SK-N-SH (cell line): ENCODE measurements around the gene DNAJC1. TPM values are rescaled to one million over a fixed set of nuclear protein-coding genes. Genes with fewer than 3 reads are reported as not detected.

ENCODE experiments used
- CTCF ChIA-PET: fragments of 300-600, 350-600 bp; formaldehyde crosslinking; extraction: SDS; loops from one replicate; lab custom pipeline; 2021; lab: Yijun Ruan, JAX
- POLR2A ChIA-PET: fragments of 350-600 bp; sonication (Branson Sonifier 250); formaldehyde crosslinking; extraction: SDS; loops from one replicate; lab custom pipeline; 2020; ENCODE audit warnings: antibody characterized with exemption, inconsistent platforms; lab: Yijun Ruan, JAX
- DNase-seq: peaks from one replicate; pipeline ENCODE4 v3.0.0; 2012
- H2AFZ ChIP-seq: fragments of 200-600 bp; sonication (generic); 2 replicates; pipeline ENCODE4 v1.8.1; 2016; ENCODE audit warnings: antibody characterized with exemption, mild to moderate bottlenecking, low read depth
- H3F3A ChIP-seq: fragments of 200-600 bp; sonication (generic); replicated peaks from 2 replicates; pipeline ENCODE3; 2016; ENCODE audit warnings: antibody characterized with exemption, mild to moderate bottlenecking; ENCODE audit not compliant: insufficient read depth
- H3K27ac ChIP-seq, 2 experiments: fragments of 200-500 bp in 1 of 2; fragments of 200-600 bp in 1 of 2; sonication (Bioruptor generic) in 1 of 2; sonication (generic), shearing (Covaris generic) in 1 of 2; 2 replicates each; pipeline versions ENCODE4 v1.5.1 to v1.6.1; 2014 to 2016; ENCODE audit warnings: low read depth in 2 of 2, inconsistent platforms in 1 of 2, low read length in 1 of 2, mild to moderate bottlenecking in 1 of 2, mixed read lengths in 1 of 2
- H3K27me3 ChIP-seq: fragments of 200-600 bp; sonication (generic), shearing (Covaris generic); 2 replicates; pipeline ENCODE4 v1.6.1; 2016; ENCODE audit warnings: mixed run types; ENCODE audit not compliant: insufficient read depth
- H3K36me3 ChIP-seq, 2 experiments: fragments of 200-500 bp in 1 of 2; fragments of 200-600 bp in 1 of 2; sonication (Bioruptor generic) in 1 of 2; sonication (generic) in 1 of 2; replicated peaks in 1 of 2; 2 replicates each; pipeline versions ENCODE3 to v1.5.1; 2014 to 2016; ENCODE audit warnings: low read length in 1 of 2, mild to moderate bottlenecking in 1 of 2; ENCODE audit not compliant: insufficient read depth in 2 of 2, control insufficient read depth in 1 of 2
- H3K4me1 ChIP-seq, 2 experiments: fragments of 200-500 bp in 1 of 2; fragments of 200-600 bp in 1 of 2; sonication (Bioruptor generic) in 1 of 2; sonication (generic), shearing (Covaris generic) in 1 of 2; 2 replicates each; pipeline versions ENCODE4 v1.5.1 to v1.6.1; 2014 to 2016; ENCODE audit warnings: low read depth in 1 of 2, low read length in 1 of 2, mixed run types in 1 of 2; ENCODE audit not compliant: insufficient read depth in 2 of 2, control insufficient read depth in 1 of 2
- H3K4me2 ChIP-seq: fragments of 200-600 bp; sonication (generic), shearing (Covaris generic); 2 replicates; pipeline ENCODE4 v1.6.1; 2017; ENCODE audit warnings: mixed run types
- H3K4me3 ChIP-seq, 2 experiments: fragments of 200-500 bp in 1 of 2; fragments of 200-600 bp in 1 of 2; sonication (Bioruptor generic) in 1 of 2; sonication (generic), shearing (Covaris generic) in 1 of 2; 2 replicates each; pipeline versions ENCODE4 v1.5.1 to v1.8.1; 2014 to 2016; ENCODE audit warnings: low read depth in 2 of 2, inconsistent platforms in 1 of 2, low read length in 1 of 2, mild to moderate bottlenecking in 1 of 2, mixed read lengths in 1 of 2, moderate library complexity in 1 of 2
- H3K79me2 ChIP-seq: fragments of 200-600 bp; sonication (generic); 2 replicates; pipeline ENCODE4 v1.8.1; 2017; ENCODE audit warnings: mild to moderate bottlenecking; ENCODE audit not compliant: insufficient read depth
- H3K9ac ChIP-seq: fragments of 200-600 bp; sonication (generic); 2 replicates; pipeline ENCODE4 v1.6.1; 2017; ENCODE audit warnings: mixed run types
- H3K9me2 ChIP-seq: fragments of 200-600 bp; sonication (generic); 2 replicates; pipeline ENCODE4 v1.6.1; 2017; ENCODE audit warnings: mixed run types
- H3K9me3 ChIP-seq: fragments of 200-600 bp; sonication (generic); 2 replicates; pipeline ENCODE4 v1.6.1; 2017; ENCODE audit warnings: mixed run types, mild to moderate bottlenecking, moderate library complexity
- H4K20me1 ChIP-seq: fragments of 200-600 bp; sonication (generic); 2 replicates; pipeline ENCODE4 v1.6.1; 2017; ENCODE audit warnings: mild to moderate bottlenecking, mixed run types; ENCODE audit not compliant: insufficient read depth
- CTCF ChIP-seq: fragments of 200-600 bp; sonication (generic); IDR thresholded peaks from 2 replicates; pipeline ENCODE4 v1.6.1; 2017; ENCODE audit warnings: antibody characterized with exemption, mild to moderate bottlenecking, moderate library complexity
- ELF1 ChIP-seq: IDR thresholded peaks from 2 replicates; pipeline ENCODE4 v1.4.0; 2012
- FOXM1 ChIP-seq: IDR thresholded peaks from 2 replicates; pipeline ENCODE4 v1.4.0; 2012; ENCODE audit warnings: low read depth, mild to moderate bottlenecking
- MEF2A ChIP-seq: IDR thresholded peaks from 2 replicates; pipeline ENCODE4 v1.4.0; 2012; ENCODE audit warnings: low read depth, borderline replicate concordance
- NRF1 ChIP-seq: IDR thresholded peaks from 2 replicates; pipeline ENCODE4 v1.6.1; 2012; ENCODE audit warnings: low read depth, mild to moderate bottlenecking, low read length
- RCOR1 ChIP-seq: fragments of 150-350 bp; IDR thresholded peaks from 2 replicates; pipeline ENCODE4 v1.6.1; 2017; ENCODE audit warnings: antibody characterized with exemption, low read length
- RXRA ChIP-seq: IDR thresholded peaks from 2 replicates; pipeline ENCODE4 v1.4.0; 2012; ENCODE audit warnings: low read depth, mild to moderate bottlenecking, borderline replicate concordance
- WGBS: methylation state at CpG from one replicate; pipeline ENCODE4 v1.1.6; 2017; ENCODE audit warnings: low lambda C conversion rate; 5-methylcytosine and 5-hydroxymethylcytosine counted together
- polyA plus RNA-seq, 3 experiments: library from polyadenylated mRNA; depleted of rRNA; stranded (reverse); fragments of >200 nt; gene quantifications; 2 replicates each; pipeline ENCODE4 v1.2.3, GENCODE V29; 2012
- TF ChIP-seq, protein P1 (sequence below): IDR thresholded peaks from 2 replicates; pipeline ENCODE4; 2012

DNAJC1 gene
- polyA plus RNA-seq, 1 of the 3 experiments (the other 2 are of a cell fraction) = 9.3 TPM

GRCh38 chr10:21969326-21970287 lies 33.9 kb downstream of the DNAJC1 start:
- H3K9me3 ChIP-seq = 0 out of 2 replicates have a peak, but pooled peaks cover 2% of the 10 kb centered on the region
- TF ChIP-seq FOXM1 = no peak
- no peak for TF ChIP-seq MEF2A
- TF ChIP-seq CTCF = no peak
- TF ChIP-seq ELF1 = no peak
- TF ChIP-seq NRF1 = no peak
- TF ChIP-seq, protein P1, sequence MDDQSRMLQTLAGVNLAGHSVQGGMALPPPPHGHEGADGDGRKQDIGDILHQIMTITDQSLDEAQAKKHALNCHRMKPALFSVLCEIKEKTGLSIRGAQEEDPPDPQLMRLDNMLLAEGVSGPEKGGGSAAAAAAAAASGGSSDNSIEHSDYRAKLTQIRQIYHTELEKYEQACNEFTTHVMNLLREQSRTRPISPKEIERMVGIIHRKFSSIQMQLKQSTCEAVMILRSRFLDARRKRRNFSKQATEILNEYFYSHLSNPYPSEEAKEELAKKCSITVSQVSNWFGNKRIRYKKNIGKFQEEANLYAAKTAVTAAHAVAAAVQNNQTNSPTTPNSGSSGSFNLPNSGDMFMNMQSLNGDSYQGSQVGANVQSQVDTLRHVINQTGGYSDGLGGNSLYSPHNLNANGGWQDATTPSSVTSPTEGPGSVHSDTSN = no peak
- TF ChIP-seq RCOR1 = no peak
- no peaks in the 10 kb centered on the region for H3K27me3 ChIP-seq
- peaks cover 0 to 5% of the 10 kb centered on the region in 2 experiments; a peak in 2 of 4 replicates for H3K4me1 ChIP-seq
- DNase-seq = no peak
- ChIA-PET POLR2A (no interaction called here), CTCF (no interaction called here)
- H3F3A ChIP-seq = peaks cover 8% of the 10 kb centered on the region
- WGBS = 85% methylated on average over 5 of the region's 5 CpGs
- H3K27ac ChIP-seq = no peak overlapping the region
- no peak overlapping the region for H3K4me2 ChIP-seq
- H2AFZ ChIP-seq = no peak overlapping the region
- no peaks in the 10 kb centered on the region for H3K36me3 ChIP-seq
- H3K9me2 ChIP-seq = no peaks in the 10 kb centered on the region
- H3K9ac ChIP-seq = no peak overlapping the region
- no peak overlapping the region for H3K4me3 ChIP-seq
- H4K20me1 ChIP-seq = no peaks in the 10 kb centered on the region
- no peaks in the 10 kb centered on the region for H3K79me2 ChIP-seq

DNA sequence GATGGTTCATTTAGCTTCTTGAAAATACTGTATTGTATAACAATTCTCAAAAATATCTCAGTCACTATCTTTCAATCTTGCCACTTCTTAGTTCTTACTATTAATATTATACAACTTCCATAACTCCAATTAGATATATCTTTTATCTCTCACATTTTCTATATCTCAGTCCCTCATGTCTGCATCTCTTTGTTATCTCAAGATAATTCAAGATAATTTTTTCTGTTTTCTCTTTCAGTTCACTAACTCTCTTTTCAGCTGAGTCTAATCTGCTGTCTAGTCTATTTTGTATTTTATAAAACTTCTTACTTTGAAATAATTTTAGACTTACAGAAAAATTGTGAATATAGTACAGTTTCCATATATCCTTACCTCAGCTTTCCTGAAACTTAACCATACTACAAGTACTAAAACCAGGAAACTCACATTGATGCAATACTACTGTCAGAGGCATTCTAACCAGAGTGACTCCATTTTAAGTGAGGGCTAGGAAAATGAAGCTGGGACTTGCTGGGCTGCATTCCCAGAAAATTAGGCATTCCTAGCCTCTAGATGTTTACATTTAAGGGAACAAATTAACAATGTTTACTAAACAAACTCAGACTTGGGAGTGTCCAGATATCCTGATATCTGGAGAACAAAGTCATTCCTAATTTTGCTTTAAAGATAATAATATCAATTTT lies 38.4 kb downstream of the DNAJC1 start:
- DNase-seq = no peak
- Histone ChIP-seq H3K27me3 (no peaks in the 10 kb centered on the region), H3K4me3 (no peak overlapping the region), H3K4me1 (no peaks in the 10 kb centered on the region), H3K9ac (no peak overlapping the region), H2AFZ (no peak overlapping the region), H3K4me2 (no peak overlapping the region), H3K36me3 (no peaks in the 10 kb centered on the region), H3K9me2 (no peaks in the 10 kb centered on the region), H3F3A (no peaks in the 10 kb centered on the region), H3K27ac (no peak overlapping the region), H4K20me1 (no peaks in the 10 kb centered on the region), H3K79me2 (no peaks in the 10 kb centered on the region), H3K9me3 (0 out of 2 replicates have a peak, but pooled peaks cover 3% of the 10 kb centered on the region)
- ChIA-PET POLR2A (no interaction called here), CTCF (interaction anchor here (1.2 kb wide), 1 partner anchor 12 kb away, joined by 4 read pairs; no protein-coding TSS in a partner anchor)
- TF ChIP-seq RXRA = no peak
